ENCODE measurements around the gene IDH3B.
"Not testable (repeated sequence)": the region's sequence is repeated elsewhere in the genome, so short reads cannot be mapped to it uniquely, and the experiment has no call there.

IDH3B gene

DNA sequence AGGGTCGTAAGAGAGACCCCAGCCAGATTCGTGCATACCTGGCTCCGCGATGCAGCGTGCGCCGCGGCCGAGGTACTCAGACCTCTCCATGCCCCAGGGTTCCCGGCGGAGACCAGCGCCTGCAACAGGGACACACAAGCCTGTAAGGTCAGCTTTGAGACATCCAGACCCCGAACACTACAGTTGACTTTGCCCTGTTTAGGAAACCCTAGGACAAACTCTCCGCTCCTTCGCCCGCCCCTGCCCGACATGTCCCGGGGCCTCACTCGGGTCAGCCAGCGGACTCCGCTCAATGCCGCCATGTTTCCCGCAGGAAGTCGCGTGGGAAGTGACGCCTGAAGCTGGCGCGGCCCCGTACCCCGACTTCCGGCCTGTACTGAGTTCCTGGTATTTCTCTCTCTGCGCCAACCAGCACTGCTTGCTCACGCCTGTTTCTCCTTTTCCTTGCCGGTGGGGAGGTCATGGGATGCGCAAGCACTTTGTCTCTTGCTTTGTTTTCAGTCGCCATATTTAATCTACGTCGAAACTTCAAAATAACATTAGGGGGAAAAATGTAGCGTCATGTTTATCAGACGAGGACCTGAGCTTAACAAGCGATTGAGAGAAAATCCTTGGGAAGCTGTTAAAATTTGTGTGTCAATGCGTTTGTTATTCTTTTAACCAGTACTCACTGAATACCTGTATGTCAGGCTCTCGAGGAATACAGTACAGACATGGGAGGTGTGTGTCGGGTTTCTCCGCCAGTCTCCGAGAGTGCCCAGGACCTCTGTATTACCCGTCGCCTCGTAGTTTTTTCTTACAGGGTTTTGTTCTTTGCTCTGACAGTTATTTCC, at the start of gene IDH3B:
Gene IDH3B, minus strand, starts transcription at position 330 of the 833 bp plus-strand sequence. Its CDS starts 28 bp downstream, at position 302.
- peak; percentile 95 for DNase-seq

DNA sequence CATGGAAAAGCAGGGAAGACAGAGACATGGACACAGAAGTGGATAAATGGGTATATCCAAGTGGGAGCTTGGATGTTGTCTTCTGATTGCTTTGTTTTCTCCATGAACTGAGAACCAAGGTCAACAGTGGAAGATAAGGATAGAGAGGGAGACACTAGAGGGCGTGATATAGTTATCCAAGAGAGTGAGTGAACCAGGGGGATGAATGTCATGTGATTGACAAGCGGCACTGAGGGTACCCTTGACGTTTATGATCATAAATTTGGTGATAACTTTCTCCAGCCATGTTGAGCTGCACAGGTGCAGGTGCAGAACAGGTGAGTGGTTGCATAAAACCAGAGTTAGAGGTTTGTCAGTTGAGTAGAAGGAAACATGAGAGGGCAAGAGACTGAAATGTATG, 49.3 kb upstream of the IDH3B start:
- DNase-seq: no peak

DNA sequence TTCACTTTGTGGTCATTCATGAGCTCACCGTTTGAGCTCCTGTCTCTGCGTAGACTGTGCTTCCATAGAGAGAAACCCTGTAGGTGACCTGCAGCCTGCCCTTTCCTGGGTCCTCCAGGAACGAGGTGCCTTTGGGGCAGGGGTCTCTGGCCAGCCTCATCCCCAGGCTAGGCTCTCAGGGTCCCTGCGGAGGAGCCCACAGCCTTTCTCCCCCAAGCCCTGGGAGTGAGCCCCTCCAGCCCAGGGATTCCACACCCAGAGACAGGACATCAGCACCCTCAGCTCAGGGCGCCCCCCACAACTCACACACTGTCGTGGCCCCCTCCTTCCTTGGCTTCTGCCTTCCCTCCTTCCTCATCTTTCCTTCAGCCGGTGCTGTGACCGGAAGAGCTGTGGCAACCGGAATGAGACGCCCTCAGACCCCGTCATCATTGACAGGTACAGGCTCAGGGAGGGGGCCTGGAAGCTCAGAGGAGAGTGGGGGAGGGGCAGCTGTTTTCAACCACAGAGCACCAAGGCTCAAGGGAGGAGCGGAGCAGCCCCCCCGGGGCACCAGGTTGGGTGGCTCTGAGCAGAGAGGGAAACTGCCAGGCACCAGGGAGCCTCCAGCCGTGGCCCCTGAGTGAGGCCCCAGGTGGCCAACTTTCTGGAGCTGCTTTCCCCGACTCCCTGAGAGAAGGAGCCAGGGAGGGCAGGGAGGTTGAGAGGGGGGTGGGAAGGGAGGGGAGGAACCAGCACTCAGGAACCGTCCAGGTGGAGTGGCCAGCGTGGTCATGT, 45.4 kb upstream of the IDH3B start:
- no peak for DNase-seq

DNA sequence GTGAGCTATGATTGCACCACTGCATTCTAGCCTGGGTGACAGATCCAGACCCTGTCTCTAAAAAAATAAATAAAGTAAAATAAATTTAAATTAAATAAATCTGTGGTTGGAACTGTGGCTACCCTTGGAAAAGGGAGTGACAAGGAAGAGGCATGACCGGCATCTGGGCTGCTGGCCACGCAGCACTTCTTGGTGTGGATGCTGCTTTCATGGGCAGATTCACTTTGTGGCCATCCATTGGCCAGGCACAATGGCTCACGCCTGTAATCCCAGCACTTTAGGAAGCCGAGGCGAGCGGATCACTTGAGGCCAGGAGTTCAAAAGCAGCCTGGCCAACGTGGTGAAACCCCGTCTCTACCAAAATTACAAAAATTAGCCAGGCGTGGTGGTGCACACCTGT, 44.6 kb upstream of the IDH3B start:
- DNase-seq: no peak

DNA sequence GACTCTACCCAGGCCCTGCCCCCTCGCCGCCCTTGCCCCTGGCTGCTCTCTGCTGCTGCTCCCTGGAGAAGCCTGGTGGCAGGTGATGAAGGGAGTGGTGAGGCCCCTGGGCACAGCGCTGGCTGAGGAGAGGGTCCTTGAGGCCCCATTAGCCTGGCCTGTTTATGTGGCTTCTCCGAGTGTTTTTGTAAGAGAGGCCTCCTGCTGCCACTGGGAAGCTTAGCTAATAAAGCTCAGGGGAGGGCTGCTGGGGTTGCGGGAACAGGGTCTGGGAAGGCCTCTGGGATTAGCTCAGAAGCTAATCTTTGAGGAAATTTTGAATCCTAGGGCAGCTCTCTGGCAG, 44.0 kb upstream of the IDH3B start:
- peak; percentile 17 for DNase-seq

DNA sequence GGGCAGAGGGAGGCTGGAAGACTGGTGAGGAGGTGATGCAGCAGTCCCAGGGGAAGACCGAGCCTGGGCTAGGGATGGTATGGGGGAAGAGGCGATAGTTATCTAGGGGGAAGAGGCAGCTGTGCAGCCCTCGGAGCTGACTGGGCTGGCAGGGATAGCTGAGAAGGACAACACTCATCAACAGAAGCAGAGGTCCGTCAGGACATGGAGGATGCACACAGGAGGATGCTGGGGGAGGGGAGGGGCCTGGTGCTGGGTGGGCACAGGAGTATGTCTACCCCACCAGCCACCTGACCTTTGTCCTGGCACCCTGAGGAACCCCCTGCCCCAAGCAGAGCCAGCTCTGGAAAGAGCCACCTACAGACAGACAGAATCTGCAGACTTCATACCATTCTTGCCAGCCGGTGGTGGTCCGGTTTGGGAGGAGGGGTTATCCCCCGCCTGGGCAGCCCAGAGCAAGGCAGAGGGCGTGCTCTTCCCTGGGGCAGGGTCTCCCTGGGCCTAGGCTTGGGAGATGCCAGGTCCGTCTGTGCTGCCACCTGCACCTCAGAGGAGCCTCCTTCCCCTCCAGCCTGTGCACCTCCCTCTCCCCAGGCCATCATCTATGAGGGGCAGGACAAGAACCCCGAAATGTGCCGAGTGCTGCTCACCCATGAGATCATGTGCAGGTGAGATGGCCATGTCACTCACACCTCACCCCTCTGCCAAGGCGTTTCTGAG, 43.5 kb upstream of the IDH3B start:
- DNase-seq: no peak

DNA sequence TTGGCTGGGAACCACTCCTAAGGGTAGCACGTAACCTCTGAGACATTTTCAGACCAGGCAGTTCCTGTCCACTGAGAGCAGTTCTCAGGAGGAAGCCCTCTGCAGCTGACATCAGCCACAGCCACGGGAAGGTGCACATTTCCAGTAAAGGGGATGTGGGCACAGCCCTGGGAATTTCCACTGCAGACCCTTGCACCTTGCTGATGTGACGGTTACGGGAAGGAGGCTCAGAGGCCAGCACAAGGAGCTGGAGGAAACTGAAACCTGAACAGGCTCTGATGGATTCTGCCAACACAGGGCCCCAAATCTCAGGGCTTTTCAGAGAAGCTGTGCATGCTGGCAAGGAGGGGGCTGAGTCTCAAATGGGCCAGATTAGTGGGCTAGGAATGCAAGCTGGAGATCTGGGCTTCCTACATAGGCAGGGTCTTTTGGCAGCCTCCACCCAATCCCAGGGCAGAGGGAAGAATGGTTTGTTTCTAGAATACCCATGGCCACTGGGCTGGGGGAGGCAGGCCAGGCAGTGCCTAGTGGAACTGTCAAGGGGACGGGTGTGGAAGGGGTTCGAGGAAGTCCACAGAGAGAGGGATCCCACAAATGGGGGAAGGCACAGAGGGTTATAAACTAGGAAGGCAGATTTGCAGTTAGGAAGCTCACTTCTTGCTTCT, 42.8 kb upstream of the IDH3B start:
- DNase-seq: no peak

DNA sequence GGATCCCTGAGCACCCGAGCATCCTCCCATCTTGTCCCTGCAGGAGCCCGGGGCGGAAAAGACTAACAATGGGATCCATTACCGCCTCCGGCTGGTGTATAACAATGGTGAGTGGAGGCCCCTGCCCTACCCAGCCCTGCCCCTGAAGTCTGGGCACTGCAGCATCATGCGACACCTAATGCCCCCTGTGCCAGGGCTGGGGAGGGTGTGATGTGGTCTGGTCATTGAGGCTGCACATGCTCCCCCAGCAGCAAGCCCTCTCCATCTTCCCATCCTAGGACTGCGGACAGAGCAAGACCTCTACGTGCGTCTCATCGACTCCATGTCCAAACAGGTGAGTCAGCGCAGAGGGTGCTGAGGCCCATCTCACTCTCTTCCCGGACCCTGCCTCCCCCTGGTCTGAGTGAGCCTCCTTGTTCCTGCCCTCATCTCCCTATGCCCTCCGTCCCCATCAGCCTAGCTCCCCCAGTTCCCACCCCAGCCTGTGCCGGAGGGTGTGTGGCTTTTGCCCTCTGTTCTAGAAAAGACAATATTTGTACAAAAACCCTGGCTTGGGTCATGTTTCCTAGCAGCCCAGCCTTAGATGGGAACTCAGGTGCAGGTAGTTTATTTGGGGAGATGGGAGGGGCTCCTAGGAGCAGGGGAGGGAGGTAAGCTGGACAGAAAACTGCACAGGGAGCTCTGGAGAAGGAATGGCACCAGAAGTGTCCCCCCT, 42.1 kb upstream of the IDH3B start:
- no peak for DNase-seq

DNA sequence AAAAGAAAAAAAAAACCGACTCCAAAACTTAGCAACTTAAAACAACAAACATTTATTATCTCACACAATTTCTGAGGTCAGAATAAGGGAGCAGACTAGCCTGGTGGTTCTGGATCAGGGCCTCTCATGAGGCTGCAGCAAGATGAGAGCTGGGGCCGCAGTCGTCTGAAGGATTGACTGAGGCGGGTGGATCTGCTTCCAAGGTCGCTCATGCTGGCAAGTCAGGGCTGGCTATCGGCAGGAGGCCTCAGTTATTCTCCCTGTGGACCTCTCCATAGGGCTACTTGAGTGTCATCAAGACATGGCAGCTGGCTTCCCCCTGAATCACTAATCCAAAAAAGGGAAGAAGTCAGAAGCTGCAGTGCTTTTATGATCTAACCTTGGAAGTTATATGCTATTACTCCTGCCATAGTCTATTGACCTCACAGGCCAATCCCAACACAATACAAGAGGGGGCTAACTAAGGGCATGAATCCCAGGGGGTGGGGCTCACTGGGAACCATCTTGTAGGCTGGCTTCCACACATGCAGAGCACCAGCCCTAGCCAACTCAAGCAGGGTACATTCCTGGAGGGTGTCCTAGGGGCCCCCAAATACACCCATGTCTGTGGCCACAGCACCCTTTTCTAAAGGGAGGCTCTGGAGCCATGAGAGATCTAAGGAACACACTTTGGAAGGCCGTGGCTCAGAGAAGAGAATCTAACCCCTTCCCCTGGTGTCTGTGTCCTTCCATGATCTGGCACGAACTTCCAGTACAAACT, 39.9 kb upstream of the IDH3B start:
- DNase-seq: no peak

DNA sequence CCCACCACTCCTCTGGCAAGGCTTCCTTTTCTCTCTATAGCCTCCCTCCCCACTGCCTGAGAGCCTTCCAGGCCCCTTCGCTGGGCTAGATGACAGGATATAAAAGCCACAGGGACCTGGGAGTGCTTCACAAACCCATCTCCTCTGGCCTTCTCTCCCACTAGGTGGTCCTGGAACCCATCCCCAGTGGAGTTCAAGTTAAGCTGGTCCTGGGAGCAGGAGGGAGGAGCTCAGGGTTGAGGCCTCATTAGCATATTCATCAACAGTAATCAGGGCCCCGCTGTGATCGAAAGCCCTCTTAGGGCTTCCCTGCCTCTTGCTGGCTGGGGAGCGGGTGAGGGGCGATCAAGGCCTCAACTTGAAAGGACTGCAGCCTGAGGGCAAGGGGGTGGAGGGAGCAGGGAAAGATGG, 37.7 kb upstream of the IDH3B start:
- DNase-seq: no peak

DNA sequence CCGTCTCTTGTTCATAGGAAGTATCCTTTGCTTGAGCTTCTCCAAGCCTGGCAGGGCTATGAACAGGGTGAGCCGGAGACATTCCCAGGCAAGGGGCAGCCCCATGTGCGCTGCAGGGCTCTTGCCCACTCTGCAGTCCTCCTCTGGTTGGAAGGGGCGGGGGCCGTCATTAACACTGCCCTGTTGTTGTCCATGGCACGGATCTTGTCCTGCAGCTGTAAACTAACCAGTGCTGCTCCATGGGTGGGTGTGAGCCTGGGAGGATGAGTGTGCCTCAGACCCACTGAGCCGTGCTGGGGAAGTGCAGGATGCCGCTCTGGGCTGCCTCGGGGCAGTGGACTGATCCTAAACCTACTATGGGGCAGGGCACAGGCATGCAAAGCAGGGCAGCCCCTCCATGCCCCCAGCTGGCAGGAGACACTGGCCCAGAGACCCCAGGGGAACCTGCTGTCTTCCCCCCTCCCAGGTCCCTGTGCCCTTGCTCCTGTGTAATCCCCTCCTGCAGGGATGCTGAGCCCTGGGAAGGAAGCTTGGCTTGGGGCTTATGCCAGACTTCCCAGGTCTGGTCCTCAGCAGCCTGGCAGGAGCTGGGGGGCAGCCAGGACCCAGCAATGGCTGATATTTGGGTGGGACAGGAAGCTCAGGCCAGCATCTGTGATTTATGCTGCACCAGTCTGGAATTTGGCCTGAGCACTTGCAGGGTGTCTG, 37.1 kb upstream of the IDH3B start:
- no peak for DNase-seq

DNA sequence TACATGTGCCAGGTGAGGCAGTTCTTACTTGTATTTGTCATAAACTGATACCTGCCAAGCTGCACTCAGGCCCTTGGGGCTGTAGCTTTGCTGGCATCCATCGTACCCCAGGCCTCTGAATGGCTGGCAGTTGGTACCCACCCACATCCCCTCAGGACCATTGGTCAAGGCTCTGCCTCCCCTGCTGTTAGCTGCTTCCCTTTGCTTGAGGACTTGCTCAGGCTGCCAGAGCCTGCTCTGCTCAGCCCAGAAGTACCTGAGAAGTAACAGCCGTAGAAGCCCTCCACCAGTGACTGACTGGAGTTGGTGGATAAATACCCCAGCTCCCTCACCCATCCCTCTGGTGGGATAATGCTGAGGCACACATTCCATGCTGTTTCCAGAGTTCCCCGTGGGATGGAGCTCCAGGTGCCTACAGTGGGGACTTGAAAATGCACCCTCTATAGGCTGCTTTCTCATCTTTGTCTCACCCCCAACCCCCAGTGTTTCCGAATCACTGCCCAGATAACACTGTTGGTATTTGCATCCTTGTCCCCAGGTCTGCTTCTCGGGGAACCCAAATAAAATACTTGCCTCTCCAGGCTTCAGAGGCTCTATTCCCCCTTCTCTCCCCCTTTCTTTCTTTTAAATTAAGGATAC, 35.9 kb upstream of the IDH3B start:
- DNase-seq: no peak

DNA sequence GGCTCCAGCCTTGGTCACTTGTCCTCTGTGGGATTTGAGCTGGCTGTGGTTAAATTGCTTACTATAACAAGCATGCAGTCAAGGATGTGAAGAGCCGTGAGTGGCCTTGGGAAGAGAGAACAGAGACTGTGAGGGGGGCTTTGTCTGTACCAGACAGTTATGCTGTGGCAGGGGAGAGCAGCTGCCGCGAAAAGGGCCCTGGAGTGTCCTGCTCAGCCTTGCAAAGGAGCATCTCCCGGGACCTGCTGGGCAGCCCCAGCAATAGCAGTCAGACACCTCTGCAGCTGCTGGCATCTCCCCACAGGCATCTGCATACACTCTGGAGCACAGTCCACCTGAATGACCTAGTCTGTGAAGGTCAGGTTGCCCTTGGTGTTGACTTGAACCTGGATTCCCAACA, 34.9 kb upstream of the IDH3B start:
- no peak for DNase-seq

DNA sequence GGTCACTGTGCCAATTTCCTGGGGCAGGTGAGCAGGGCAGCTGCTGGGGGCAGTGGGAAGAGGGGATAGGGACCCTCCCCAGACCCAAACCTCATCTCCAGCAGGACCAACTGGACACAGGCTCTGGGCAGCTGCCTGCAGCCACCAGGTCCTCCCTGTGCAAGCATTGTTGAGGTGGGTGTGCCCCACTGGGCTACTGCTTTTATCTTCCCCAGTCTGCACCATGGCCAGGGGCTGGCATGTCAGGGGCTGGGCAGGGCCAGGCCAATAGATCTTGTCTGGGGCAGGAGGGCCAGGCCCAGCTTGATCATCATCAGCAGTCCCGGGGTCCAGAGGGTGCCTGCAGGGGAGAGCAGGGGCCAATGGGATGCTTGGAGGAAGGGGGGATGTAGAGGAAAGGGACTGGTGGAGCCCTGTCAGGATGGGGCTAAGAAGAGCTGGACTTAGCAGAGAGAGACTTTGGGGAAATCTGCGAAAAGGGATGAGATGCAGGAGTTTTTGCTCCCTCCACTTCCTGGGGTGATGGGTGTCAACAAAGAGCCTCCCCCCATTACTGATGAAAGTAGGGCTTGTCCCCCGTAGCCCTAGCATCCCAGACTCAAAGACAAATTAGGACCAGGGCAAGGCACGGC, 34.3 kb upstream of the IDH3B start:
- no peak for DNase-seq

DNA sequence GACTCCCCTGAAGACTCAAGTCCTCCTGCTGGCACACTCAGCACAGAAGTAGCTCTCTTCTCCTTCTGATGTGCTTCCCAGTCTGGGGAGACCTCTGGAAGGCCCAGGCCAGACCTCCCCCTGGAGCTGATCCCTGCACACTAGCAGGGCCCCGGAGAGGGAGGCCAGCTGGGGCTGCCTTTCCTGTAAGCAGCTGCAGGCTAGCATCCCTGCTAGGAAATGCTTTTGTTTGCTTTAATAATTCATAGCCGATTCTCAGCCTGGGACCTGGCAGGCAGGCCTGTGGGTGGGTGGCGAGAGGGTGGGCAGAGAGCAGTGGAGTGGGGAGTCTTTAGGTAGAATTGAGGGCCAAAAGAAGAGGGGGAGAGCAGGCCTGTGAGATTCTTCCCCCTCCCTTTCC, 33.8 kb upstream of the IDH3B start:
- no peak for DNase-seq

DNA sequence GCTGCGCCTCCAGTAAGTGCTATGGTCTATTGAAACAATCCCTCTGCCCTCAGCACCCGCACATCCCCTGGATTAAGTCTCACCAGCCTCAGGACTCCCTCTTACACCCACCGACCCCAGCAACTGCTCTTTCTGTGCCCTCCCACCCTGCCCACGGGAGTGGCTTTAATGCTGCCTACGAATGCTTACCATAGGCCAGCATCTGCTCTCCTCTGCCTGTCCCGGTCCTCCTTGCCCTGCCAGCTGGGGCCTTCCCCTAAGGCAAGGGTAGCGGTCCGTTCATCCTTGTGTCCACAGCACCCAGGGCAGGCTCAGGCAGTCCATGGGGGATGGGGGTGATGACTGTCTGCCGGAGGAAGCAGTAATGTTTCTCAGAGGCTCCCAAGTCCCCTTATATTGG, 32.6 kb upstream of the IDH3B start:
- DNase-seq: no peak

DNA sequence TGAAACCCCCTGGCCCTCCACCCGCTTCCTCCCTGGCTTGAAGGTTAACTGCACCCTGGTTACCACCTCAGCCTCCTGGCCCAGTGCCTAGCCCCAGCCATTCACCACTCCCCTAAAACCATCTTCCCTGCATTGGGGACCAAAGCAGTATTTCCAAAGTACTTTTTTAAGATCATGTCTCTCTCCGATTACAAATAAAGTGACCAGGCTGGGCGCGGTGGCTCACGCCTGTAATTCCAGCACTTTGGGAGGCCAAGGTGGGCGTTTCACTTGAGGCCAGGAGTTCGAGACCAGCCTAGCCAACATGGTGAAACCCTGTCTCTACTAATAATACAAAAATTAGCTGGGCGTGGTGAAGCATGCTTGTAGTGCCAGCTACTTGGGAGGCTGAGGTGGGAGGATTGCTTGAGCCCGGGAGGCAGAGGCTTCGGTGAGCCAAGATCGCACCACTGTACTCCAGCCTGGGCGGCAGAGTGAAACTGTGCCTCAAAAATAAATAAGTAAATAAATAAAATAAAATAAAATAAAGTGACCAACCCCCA, 32.0 kb upstream of the IDH3B start:
- not testable (repeated sequence) for DNase-seq

DNA sequence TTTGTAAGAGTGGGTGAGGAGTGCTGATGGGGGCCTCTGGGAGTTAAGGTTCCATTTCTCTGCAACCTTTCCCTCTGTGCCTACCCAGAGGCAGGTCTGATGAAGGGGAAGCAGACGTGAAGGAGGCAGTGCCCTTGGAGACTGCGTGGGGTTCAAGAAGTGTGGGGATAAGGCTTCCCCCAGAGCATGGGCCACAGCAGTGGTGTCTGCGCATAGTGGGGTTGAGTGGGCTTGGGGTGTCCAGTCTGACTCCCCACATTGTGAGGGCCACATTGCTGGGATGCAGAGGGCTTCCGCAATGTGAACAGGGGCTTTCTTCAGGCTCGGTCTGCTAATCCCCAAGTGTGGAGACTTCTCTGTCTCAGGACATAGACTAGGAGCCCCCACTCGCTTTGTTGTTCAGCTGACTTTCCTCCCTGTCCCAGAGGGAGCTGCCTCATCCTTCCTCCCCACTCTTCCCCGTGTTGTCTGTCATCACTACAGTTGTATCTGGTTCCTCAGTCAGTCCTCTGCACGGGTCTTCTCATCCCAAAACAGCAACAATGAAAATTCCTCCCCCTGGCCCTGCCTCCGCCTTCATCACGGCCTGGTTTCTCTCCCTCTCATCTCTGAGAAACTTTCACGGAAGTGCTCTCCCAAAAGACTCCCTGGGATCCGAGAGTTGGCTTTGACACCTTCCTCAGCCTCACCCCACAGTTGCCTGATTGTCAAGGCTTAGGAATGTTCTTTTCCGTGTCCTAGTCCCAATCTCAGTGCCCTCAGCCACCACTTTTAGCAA, 31.4 kb upstream of the IDH3B start:
- no peak for DNase-seq

DNA sequence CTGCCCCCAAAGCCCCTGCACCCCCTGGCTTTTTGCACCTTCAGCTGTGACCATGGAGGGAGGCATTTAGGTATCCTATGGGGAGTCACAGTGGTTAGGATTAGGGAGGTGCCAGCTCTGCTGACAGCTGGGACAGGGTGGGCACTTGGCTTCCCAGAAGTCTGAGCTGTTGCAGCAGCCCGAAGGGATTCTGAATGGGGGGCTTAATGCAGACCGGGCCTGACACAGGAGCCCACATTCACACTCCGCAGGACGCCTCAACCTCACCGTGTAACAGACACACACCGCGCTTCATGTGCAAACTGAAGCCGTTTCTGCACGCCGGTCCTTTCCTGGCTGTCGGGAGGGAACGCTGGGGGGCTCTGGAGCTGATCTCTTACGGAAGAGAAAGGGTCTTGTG, 30.5 kb upstream of the IDH3B start:
- no peak for DNase-seq
